Sciatic nerve (tissue), 2 donors: ENCODE results near the gene C1QTNF1. TPM values are rescaled to one million over a fixed set of nuclear protein-coding genes. Genes with fewer than 3 reads are reported as not detected.

Source experiments
- ATAC-seq: fragments of 200-7000 bp; cut with Tn5 transposase; one replicate; pipeline ENCODE4 v1.9.1; 2020; ENCODE audit warnings: mild to moderate bottlenecking, moderate library complexity
- DNase-seq: peaks from one replicate; pipeline ENCODE4 v3.0.0-alpha.2; 2020; ENCODE audit warnings: low spot score
- intact Hi-C: fragments of 100-400 bp; cut with DNase I; formaldehyde crosslinking; loops from one replicate; pipeline ENCODE4 v1.14.2; 2022
- total RNA-seq: library from RNA; stranded (reverse); fragmentation: NEBNext Ultra II Directional; extraction: Animal tissue kit (Norgen Biotek cat#: 25700); gene quantifications from one replicate; pipeline ENCODE4 v1.2.1, GENCODE V29; 2021
- donor health status: DM: no; HTN: no; CAD: no.
- donor health status: DM: no; HTN: no; CAD: no.

C1QTNF1 gene
- total RNA-seq, 1 donor from 2014 or later = 22.6 TPM

- ATAC-seq (no peak), DNase-seq (no peak)
- intact Hi-C loops = loop anchor here (10.0 kb wide), 1 partner anchor 612 kb away; no protein-coding TSS in a partner anchor
Observed at GRCh38 chr17:79092567-79092966, 68.6 kb downstream of the C1QTNF1 start.

- ATAC-seq (no peak), DNase-seq (no peak)
- intact Hi-C loops = loop anchor here (10.0 kb wide), 1 partner anchor 612 kb away; no protein-coding TSS in a partner anchor
Observed at GRCh38 chr17:79093270-79093669, 69.3 kb downstream of the C1QTNF1 start.

- no peak for DNase-seq
- intact Hi-C loops = loop anchor here (10.0 kb wide), 1 partner anchor 611 kb away; no protein-coding TSS in a partner anchor
- ATAC-seq = no peak
Observed at GRCh38 chr17:79094261-79094660, 70.3 kb downstream of the C1QTNF1 start.

- intact Hi-C loops = loop anchor here (10.0 kb wide), 1 partner anchor 609 kb away; no protein-coding TSS in a partner anchor
- no peak for DNase-seq
- no peak for ATAC-seq
Observed at GRCh38 chr17:79095345-79096055, 71.5 kb downstream of the C1QTNF1 start.

- DNase-seq = no peak
- intact Hi-C loops = loop anchor here (10.0 kb wide), 1 partner anchor 608 kb away; no protein-coding TSS in a partner anchor
- no peak for ATAC-seq
Observed at GRCh38 chr17:79096477-79096876, 72.5 kb downstream of the C1QTNF1 start.

GRCh38 chr17:79097226-79098055 lies 73.5 kb downstream of the C1QTNF1 start:
- DNase-seq (no peak), ATAC-seq (no peak)
- intact Hi-C loops = loop anchor here (10.0 kb wide), 1 partner anchor 607 kb away; no protein-coding TSS in a partner anchor

GRCh38 chr17:79098282-79098867 lies 74.4 kb downstream of the C1QTNF1 start:
- DNase-seq (no peak), ATAC-seq (no peak)
- intact Hi-C loops = loop anchor here (10.0 kb wide), 1 partner anchor 606 kb away; no protein-coding TSS in a partner anchor

Other genes starting within 250 kb of the C1QTNF1 start
- 75.9 TPM for gene CYTH1, start 241.9 kb upstream of the C1QTNF1 start, total RNA-seq
- 109 TPM for gene USP36, start 183.4 kb upstream of the C1QTNF1 start, total RNA-seq
- 16.7 TPM for gene CEP295NL, start 121.0 kb upstream of the C1QTNF1 start, total RNA-seq
- gene TIMP2, start 98.8 kb upstream of the C1QTNF1 start, total RNA-seq = 720 TPM
- gene LGALS3BP, start 44.2 kb upstream of the C1QTNF1 start, total RNA-seq = 147 TPM
- gene CANT1, start 14.4 kb upstream of the C1QTNF1 start, total RNA-seq = 28.9 TPM
- 57.3 TPM for gene ENGASE, start 50.7 kb downstream of the C1QTNF1 start, total RNA-seq